GM18861 (cell line): ENCODE data around the gene GCDH.
"Not testable (repeated sequence)": the region's sequence is repeated elsewhere in the genome, so short reads cannot be mapped to it uniquely, and the experiment has no call there.

Experiments used
- ATAC-seq: cut with Tn5 transposase; IDR thresholded peaks from one replicate; pipeline ENCODE4 v1.9.1; 2021; ENCODE audit not compliant: unreplicated experiment

The GCDH gene

DNA sequence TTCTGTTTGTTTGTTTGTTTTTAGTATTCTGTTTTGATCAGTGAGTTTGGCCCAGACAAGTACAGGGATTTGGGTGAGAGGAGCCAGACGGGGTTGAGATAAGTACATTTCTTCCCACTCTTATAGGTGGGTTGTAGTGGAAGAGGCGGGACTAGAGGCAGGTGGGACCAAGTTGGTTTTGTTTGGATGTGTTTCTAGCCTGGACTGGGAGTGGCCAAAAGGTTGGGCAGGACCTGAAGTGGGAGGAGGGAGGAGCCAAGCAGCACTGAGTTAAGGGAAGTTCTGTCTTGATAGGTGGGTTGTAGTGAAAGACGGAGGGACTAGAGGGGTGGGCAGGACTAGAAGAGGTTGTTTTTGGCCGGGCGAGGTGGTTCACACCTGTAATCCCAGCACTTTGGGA, 18.7 kb upstream of the GCDH start:
- ATAC-seq = no peak

DNA sequence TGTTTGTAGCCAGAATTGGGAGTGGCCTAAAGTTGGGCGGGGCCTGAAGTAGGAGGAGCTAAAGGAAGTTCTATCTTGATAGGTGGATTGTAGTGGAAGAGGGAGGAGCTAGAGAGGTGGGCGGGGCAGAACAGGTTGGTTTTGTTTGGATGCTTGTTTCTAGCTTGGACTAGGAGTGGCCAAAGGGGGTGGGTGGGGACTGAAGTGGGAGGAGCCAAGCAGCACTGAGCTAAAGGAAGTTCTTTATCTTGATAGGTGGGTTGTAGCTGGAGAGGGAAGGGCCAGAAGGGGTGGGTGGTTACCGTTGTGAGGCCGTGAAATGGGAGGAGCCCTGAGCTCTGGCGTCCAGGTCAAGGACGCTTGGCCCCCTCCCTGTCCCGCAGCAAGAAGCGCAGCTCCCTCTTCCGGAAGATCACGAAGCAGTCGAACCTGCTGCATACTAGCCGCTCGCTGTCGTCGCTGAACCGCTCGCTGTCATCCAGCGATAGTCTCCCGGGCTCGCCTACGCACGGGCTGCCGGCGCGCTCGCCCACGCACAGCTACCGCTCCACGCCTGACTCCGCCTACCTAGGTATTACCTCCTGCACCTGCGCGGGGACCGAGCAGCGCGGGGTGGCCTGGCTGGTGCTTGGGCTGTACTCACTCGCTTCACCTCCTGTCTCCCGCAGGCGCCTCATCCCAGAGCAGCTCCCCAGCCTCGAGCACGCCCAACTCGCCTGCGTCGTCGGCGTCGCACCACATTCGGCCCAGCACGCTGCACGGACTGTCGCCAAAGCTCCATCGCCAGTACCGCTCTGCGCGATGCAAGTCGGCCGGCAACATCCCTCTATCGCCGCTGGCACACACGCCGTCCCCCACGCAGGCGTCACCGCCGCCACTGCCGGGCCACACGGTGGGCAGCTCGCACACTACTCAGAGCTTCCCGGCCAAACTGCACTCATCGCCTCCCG, 17.7 kb upstream of the GCDH start:
- ATAC-seq = no peak

- ATAC-seq = no peak
Observed at GRCh38 chr19:12873891-12874745, 16.8 kb upstream of the GCDH start.

DNA sequence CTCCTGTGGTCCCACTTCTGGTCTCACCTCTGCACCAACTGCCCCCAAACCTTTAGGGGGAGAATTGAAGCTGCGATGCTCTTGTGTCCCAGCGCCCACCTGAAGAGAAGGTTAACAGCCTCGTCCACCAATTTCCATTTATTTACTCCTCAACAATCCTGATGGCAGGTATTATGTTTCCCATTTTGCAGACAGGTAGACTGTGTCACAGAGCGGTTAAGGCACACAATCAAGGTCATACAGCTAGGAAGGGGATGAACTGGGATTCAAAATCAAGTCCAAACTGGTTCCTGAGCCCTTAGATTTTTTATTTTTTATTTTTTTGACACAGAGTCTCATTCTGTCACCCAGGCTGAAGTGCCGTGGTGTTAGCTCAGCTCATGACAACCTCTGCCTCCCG, 15.9 kb upstream of the GCDH start:
- no peak for ATAC-seq

DNA sequence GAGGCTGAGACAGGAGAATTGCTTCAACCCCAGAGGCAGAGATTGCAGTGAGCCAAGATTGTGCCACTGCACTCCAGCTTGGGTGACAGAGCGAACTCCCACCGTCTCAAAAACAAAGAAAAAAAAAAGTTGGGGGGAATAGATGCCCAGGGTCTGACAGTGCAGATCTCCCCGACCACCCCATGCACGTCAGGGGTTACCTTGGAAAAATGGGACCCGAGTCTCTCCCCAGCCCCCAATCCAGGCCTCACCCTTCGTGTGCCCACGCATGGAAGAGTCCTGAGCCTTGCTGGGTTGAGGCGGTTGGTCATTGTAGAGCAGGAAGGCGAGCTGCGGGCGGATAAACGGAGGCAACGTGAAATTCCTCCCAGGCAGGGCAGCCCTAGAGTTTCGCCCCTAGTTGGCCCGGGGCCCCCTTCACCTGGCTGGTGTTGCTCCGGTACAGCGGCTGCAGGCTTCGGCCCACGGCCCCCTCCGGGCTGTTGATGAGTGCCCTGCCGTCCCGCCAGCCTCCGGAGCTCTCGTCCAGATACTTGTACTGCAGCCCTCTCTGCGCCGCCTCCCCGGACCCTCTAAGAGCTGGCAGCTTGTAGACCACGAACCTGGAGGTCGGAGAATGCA, 10.3 kb upstream of the GCDH start:
- peak; percentile 13 for ATAC-seq

GRCh38 chr19:12881172-12881808, 9.7 kb upstream of the GCDH start, which contains the start of gene DNASE2:
DNASE2 (minus strand) TSS chr19:12881449; CDS start chr19:12881375, 74 bp downstream.
- ATAC-seq = peak; percentile 73

- ATAC-seq = no peak
Observed at GRCh38 chr19:12882589-12882988, 8.4 kb upstream of the GCDH start.

DNA sequence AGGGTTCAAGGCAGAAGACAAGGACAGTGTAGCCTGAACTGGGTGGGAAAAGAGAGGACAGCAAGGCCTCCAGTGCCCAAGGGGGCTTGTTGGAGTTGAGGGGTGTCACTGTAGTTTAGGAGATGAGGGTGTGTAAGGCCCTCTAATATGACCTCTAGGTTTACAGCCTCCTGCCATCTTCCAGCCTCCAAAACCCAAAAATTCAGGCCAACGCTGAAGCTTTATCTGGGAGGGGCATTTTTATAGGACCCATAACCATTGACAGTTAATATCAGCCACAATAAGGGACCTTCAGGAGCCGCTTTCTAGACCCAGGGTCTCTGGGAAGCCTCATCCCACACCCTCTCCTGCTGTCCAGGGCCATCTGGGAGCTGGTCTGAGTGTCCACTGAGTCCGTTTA, 6.8 kb upstream of the GCDH start:
- ATAC-seq = no peak

DNA sequence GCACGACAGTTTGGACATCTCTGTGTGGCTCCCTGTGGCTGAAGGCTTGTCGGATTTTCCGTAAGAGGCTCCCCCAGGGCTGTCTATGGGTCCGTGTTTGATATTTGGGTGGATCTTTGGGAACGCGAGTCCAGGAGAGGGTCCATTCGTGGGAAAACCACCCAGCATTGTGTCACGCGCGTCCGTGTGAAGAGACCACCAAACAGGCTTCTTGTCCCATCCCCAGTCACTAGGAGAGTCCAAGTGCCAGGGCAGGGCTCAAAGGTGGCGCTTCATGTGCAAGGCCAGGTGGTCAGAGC, 6.4 kb upstream of the GCDH start:
- no peak for ATAC-seq

GRCh38 chr19:12884926-12885748, 5.8 kb upstream of the GCDH start:
- no peak for ATAC-seq

DNA sequence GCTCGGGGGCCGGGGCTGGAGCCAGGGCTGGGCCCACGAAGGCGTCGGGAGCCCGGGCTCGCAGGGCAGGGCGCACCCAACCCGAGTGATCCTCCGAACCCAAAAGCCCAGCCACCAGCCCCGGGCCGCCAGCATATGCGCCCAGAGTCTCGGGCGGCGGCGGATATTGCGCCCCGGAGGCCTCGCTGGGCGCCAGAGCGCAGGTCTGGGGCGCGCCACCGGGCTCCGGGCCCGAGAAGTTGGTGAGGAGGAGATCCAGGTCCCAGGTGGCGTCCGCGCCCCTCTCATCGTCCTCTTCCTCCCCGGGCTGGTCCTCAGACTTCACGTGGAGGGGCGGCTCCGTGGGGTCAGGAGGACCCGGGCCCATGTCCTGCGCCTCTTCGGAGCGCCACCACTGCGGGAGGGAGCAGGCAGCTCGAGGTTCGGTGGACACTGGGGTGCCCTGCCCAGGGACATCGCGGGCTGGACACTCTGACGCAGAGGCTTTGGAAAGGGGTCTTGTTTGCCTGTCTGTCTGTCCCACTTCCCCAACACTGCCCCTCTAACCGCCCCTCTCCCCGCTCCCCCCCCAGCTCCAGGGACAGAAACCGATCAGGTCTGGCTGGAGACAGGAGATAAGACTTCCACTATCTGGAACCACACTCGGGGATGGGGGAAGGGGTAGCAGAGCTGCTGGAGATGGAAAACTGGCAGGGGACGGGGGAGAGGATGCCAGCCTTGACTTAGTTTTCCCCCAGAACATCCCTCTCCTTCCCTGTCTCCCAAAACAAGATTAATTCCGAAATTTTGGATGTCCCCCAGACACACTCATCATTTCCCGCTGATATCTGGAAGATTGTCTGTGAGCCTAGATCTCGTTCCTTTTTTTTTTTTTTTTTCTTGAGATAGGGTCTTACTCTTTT, 5.0 kb upstream of the GCDH start:
- ATAC-seq = no peak

DNA sequence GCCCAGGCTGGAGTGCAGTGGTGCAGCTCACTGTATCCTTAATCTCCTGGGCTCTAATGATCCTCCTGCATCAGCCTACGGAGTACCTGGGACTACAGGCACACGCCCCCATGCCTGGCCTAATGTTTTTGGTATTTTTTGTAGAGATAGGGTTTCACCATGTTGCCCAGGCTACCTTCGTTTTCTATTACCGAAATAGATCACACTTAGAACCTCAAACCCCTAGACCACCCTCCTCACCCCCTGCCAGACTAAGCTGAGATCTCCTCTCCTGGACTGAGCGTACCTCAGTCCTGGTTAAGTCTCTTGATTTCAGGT, 4.3 kb upstream of the GCDH start:
- no peak for ATAC-seq

GRCh38 chr19:12886969-12887747, 3.8 kb upstream of the GCDH start, which contains the start of gene KLF1:
KLF1 (minus strand) TSS chr19:12887201; CDS start chr19:12887140, 61 bp downstream.
- no peak for ATAC-seq

- no peak for ATAC-seq
Observed at GRCh38 chr19:12888006-12888603, 2.9 kb upstream of the GCDH start.

GRCh38 chr19:12890299-12890786, 617 bp upstream of the GCDH start:
- ATAC-seq = not testable (repeated sequence)

GRCh38 chr19:12891553-12892021, 627 bp downstream of the GCDH start:
- no peak for ATAC-seq

DNA sequence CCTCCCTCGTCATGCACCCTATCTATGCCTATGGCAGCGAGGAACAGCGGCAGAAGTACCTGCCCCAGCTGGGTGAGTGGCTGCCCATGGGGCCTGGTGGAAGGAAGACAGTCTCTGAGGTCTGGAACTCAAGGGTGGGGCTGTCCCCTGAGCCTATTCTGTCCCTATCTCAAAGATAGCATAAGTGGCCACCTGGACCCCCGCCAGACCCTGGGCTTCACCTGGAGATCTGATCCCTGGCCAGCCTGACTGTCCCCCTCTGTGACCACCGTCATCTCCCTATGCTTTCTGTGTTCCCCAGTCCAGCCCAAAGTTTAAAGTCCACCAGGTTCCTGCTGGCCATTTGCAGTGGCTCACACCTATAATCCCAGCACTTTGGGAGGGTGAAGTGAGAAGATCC, 2.6 kb downstream of the GCDH start:
- ATAC-seq = no peak

DNA sequence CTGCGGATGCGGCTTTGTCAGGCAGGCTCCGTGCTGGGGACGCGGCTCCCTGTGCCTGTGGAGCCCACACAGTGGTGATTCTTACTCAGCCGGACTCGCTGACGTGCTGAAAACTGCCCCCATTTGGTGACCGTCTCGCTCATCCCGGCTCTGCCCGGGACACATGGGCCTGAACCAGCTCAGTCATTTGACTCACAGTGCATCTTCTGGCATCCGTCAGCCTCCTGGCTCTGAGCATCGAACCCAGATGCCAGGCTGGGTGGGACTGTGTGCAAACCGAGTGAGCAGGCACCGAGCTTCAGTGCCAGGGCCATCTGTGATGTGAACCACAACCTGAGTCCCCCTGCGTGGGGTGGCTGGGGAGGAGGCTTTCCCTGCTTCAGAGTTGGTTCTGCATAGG, 5.5 kb downstream of the GCDH start:
- no peak for ATAC-seq
